NK-92 treated with Interleukin-12 subunit alpha and Interleukin-12 subunit beta, amount 100 ng/mL, for 24 hours (cell line): ENCODE results near the gene PSMD6.

Experiments used
- DNase-seq: peaks from one replicate; lab custom pipeline; 2025; lab: John Stamatoyannopoulos, UW

The PSMD6 gene

DNA sequence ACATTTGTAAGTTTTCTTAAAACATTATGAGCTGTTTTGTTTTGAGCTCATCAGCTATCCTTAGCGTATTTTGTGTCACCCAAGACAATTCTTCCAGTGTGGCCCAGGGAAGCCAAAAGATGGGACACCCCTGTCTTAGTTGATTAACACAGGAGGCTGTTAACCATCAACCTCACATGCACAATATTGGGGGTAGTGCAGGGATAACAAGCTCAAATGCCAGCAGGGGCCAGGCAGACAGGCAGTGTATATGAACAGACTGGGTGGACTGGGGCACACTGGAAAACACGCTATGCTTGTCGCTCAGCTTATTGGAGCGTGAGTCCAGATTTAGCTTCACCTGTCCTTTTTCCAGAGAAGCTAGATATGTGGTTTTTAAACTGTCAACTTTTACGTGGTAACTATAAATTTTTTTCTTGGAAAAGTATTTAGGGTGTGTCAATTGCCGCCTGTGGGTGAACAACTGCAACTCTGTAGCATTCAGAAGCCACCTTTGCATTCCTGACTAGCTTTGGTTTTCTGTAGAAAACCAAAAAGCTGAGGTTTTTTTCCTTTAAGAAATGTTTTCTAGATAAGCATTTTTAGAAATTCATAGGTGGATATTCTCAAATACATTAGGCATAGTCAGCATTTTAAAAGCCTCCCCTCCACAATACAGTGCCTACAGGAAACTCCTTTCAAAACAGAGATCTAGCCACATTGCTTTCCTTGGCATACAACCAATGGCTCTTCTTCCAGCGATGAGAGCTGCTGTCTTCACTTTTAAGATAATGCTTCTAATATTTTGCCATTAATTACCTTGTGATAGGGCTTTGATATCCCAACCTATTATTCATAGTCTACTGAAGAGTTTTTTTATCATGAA is 14.6 kb downstream of the PSMD6 start:
- DNase-seq, result no peak

DNA sequence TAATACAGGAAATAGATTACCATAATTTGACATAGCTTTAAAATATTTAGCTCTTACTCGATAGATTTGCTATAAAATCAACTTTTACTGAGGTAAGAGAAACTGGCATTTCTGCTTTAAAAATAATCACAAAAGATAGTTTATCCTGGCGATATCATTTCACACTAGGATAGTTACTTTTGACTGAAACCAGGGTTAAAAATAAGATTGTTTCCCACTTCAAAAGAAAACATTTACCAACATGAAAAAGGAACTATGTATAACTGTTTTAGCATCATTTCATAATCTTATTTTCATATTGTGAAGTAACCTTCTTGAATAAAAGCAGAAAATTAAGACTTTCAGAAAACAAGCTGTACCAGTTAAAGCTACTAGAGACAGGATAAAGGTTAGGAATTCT is 15.3 kb downstream of the PSMD6 start:
- no peak for DNase-seq

DNA sequence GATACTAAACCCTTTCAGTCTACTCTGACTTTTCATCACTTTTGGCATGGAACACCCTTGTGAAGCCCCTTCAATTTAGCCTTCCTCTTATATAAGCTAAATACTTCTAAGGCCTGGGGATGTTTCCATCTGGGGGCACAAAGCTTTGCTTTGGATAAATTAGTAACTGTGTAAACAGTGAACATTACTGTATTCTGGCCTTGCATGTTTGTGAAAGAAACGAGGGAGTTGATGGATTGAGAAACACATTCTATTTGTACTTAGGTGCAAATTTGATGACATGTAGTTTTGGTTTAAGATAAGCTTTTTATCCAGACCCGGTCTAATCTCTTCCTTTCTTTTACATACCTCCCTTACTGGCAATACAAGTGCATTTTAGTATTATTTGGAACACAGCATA is 19.7 kb downstream of the PSMD6 start:
- DNase-seq, result no peak

DNA sequence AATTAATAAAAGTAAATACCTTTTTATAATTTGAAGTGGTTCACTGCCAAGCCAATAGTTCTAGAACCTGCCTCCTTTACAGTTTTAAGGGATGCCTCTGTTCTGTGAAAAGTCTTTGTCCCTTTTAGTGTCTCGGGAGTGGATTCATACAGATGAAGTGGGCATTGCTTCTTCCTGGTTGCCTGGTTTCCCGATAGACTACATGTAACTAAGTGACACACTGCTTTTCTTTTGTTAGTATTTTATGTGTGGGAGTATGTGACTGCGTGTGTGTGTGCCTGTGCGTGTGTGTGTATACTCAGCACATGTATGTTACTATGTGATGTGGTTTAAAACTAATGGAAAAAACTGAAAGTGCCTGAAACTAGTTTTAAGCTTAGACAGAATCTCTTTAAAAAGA is 21.1 kb downstream of the PSMD6 start:
- DNase-seq, result no peak

DNA sequence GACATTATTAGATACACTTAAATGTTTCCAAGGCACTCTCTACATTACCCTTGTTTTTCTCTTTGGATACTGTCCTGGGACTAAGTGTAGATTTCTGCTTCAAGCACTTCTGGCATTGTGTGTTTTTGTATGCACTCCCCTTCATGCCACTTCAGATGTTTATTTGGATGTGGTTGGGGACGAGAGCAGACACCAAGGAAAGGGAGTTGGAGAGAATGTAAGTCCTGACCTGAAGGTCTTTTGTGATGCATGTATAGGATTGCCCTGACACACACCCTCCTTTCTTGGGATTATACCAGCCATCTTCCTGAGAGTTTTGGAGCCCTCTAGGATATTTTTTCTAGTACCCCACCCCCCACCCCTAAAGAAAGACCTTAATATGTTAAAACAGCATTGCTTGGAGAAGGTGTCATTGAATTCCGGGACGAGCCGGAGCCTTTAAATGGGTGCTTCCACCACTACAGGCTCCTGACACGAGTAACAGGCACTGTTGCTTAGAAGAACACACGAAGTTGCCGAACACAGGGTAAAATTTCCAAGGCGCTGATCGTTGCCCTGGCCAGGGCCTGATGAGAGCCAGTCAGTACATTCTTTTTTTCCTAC is 22.7 kb downstream of the PSMD6 start:
- no peak for DNase-seq

DNA sequence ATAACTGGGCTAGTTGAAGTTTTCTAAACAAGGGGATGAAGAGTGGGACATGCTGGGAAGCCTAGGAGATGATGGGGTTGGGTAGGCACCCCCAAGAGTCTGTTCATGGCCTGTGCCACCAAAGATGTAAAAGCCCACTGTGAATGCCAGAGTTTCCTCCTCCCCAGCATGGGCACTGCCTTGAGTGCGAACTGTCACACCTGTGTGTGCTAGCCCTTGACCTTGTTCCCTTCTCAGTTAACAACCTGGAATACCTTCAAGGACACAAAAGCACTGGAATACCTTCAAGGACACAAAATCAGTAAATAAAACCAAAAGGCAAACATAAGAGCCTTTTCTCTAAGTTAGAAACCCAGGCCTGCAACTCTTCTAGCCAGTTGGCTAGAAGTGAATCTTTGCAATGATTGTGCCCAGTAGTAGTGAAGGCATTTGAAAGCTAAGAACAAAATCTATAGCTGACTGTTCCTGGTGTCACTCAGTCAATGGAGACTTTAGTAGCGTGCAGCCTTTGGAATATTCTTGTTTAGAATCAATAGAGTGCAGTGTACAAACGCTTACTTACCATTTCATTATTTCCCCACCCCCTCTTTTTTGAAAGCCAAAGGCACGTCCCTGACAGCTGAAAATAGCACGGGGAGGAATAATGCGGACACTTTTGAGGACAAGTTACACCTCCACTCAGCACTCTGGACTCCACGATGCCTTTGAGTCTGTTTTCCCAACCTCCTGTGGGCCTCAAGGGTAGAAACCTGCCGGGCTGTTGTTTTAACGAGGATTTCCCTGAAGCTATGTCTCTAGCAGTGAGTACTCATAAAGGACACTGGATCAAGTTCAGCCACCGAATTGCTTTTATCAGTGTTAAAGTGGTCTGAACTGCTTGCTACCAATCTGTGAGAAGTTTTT is 24.2 kb downstream of the PSMD6 start:
- no peak for DNase-seq

DNA sequence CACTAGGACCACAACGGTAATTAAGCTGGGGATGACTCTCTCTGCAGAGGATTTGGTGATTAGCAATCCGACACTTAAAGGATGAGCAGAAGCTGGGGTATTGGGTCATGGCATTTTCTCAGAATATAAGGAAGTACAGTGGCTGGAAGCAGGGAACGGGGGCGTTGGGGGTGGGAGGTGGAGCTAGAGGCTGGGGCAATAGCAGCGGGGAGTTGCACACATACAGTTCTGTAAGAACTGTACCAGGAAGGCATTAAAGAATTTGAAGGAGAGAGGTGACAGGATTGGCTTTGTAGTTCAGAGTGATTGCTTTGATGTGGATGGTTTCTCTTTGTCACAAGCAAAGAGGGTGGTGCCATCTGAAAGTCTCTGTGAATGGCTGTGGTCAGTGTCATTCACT is 28.2 kb downstream of the PSMD6 start:
- no peak for DNase-seq

DNA sequence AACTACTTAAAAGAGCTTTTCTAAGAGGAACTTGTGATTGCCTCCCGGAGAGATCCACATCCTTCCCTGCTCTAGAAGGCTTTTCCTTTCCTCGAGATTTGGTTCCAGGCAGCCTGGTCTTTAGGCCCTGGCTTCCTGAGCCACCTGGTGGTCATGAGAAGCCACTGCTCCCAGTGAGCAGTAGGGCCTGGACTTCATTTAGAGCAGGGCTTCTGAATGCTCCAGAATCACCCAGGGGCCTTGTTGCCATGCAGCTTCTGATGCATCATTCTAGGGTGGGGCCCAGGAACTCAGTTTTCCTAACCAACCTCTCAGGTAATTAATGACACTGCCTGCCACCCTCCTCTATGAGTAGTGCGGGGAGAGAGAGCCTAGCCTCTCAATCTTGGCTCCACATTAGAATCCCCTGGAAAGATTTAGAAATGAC is 29.6 kb downstream of the PSMD6 start:
- DNase-seq, result no peak

DNA sequence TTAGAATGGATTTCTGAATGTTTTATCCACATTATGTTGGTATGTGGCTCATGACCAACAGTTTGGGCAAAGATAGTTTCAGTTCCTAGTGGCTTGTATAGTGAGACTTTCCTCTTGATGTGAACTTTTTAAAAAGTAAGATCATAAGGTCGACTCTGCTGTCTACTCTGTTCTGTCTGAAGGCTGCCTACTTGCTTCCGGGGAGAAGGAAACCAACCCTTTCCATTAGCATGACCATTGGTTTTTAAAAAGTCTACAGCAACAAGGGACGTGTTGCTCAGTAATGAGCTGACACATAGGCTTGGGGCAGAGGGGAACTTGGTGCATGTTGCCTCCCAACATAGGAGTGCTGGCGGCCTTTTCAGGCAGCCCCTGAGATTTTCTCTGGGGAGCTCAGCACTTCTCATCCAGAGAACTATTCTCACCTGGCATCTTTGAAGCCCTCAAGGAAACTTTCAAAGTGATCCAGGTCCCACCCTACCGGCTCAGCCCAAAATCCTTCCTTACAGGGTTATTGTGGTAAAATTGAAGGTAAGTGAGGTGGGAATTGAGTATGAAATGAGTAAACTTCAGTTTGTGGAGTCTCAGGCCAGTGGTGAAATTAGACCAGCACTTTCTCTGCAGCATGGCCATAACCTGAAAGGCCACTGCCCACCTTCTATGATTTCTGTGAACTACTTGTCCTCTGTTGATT is 30.6 kb downstream of the PSMD6 start:
- DNase-seq, result no peak

DNA sequence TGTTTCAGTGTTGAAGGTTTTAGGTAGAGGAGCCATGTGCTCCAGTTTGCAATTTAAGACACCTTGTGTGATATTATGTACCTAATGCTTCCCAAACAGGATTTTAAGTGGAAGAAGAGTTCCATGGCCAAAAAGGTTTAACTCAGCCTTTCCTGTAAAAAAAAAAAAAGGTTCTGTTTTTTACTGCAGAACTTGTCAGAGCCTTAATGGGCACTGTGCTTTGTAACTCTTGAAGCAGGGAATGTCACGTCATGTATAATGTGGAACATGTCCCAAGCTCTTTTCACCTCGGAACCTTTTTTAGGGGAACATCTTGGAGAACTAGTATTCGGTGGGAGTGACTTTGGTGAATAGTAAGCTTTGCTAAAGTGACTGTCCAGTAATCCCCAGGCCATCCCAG is 31.6 kb downstream of the PSMD6 start:
- DNase-seq, result no peak

DNA sequence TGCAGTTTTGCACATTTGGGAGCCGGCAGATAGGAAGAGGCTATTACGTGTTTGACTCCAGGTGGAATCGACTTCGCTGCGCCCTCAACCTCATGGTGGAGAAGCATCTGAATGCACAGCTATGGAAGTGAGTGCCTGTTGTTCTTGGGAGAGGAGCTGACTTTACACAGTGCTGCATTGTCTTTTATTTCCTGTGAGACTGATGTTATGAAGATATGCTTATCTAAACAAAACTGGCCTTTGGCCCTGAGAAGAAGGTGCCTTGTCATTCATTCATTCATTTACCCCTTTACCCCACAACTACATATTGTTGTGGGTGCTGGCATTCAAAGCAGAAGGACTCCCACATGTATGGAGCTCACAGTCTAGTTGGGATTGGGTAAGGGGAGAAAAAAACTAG is 32.6 kb downstream of the PSMD6 start:
- no peak for DNase-seq

DNA sequence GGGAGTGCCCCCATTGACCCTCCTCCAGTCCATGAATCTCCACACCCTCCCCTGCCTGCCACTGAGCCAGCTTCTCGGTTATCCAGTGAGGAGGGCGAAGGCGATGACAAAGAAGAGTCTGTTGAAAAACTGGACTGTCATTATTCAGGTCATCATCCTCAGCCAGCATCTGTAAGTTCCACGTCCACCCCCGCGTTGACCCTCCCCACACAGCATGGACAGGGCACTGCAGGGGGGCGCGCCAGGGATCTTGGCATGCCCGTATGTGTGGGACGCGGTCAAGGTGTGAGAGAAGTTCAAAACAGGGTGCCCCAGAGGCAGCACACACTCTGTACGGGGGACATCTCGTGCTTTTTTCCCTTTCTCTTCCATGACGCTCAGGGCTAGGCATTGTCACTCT is 33.1 kb downstream of the PSMD6 start:
- DNase-seq, result no peak

DNA sequence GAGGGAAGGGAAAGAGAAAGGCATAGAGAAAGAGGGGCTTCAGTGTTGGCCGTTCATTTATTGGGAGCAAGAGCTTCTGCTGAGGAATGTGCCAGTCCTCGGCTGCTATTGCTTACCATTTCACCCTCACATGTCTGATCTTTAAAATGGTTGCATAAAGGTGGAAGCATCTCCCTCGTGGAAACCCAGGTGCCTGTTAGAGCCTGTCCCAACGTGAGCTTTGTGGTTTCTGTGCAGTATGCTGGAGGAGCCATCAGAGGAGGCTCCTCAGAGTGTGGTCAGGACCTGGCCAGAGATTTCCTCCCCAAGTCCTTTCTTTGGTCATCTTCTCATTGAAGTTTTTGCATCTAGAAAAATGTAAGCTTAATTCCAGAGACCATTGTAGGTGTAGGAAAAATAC is 34.4 kb downstream of the PSMD6 start:
- DNase-seq, result no peak

DNA sequence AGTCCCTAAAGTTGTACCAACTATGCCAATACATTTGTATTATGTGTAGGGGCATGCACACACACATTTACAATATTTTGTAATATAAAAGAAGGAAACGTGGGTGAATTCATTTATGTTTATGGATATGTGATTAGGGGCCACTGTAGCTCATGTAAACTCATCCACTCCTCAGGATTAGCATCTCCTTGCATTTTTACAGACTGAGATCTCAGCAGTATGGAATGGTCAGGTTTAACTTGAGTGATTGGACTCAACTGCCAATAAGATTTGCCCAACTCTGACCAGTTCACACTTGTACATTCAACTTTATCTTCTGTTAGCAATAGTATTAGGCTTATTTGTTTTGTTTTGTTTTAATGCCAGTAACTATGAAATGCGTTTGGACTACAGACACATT is 36.5 kb downstream of the PSMD6 start:
- no peak for DNase-seq

DNA sequence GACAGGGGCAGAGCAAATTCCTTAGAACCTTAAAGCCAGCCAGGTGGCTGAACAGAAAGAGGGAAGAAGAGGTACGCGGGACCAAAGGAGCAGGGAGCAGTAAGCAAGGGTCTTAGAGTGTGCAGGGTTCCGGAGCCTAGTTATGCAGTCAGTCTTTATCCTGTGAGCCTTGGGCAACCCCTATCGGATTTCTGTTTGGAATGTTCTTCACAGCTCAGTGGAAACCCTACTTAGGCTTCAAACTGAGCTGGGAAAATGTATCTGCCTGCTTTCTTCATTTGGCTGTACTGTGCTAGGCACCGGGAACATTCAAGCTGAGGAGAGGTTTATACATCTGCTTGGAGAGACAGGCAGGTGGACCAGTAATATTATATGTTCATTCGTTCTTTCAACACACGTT is 37.1 kb downstream of the PSMD6 start:
- DNase-seq, result no peak

DNA sequence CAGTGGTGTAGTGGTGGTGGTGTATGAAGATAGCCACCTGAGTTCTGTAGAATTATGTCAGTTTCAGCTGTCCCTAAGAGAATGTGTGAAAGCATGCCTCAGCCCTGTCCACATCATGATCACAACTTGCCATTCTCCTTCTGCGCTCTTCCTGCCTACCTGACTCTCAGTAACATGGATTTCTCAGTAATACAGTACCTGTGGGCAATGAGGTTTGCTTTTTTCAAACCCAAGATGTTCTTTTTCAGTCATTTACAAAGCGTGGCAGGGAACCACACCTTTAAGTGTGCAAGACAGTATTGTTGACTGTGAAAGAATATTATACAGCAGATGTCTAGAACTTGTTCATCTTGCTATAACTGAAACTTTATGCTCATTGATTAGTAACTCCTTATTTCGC is 38.9 kb downstream of the PSMD6 start:
- DNase-seq, result no peak

DNA sequence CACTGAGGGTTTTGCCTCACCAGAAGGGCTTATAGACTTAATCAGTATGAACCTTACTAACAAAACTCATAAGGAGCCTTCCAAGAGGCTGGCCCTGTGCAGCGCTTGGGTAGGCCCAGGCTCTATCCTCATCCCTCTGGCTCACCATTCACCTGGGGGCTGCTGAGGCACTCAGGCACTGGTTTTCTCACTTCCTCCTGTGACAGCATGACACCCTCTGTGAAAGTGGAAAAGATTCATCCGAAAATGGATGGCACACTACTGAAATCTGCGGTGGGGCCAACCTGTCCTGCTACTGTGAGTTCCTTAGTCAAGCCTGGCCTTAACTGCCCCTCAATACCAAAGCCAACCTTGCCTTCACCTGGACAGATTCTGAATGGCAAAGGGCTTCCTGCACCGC is 41.3 kb downstream of the PSMD6 start:
- DNase-seq, result no peak

DNA sequence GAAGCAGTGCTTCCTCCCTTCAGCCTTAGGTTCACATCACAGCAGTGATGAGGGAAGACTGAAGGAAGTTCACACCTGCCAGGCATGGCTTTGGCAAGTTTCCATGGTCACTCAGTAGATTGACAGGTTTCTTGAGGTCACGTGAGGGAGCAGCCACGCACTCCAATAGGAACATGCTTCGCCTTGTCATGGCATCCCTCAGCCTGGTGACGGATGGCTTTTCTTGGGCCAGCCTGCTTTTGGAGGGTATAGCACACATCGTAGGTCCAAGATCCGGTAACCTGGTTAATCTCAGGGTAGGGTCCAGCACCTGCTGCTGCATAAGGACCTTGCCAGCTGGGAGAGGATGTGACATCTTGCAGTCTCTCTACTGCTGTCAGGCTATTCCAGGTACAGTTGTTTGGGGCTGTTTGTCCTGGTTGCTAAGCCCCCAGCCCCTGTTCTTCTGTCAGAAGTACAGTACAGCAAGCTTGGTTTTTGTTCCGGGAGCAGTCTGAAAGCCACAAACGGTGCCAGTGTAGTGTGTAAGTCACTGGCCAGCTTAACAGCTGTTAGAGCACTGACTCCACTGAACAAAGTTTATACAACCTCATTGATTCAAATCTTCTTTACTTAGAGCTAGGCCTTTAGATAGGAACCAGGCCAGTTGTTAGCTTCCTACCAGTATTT is 42.3 kb downstream of the PSMD6 start:
- DNase-seq, result no peak

DNA sequence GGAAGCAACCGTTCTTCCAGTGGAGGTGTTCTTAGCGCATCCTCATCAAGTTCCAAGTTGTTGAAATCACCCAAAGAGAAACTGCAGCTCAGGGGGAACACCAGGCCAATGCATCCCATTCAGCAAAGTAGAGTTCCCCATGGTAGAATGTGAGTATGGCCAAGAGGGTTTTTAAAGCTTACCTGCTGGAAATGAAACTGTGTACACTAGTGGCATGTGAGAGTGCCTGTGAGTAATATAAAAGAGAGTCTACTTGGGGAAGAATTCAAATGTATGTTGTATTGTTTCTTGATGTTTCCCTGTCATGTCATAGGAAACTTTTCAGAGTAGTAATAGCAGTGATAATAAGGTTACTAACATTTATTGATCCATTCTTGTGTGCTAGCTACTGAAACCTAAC is 43.3 kb downstream of the PSMD6 start:
- no peak for DNase-seq

DNA sequence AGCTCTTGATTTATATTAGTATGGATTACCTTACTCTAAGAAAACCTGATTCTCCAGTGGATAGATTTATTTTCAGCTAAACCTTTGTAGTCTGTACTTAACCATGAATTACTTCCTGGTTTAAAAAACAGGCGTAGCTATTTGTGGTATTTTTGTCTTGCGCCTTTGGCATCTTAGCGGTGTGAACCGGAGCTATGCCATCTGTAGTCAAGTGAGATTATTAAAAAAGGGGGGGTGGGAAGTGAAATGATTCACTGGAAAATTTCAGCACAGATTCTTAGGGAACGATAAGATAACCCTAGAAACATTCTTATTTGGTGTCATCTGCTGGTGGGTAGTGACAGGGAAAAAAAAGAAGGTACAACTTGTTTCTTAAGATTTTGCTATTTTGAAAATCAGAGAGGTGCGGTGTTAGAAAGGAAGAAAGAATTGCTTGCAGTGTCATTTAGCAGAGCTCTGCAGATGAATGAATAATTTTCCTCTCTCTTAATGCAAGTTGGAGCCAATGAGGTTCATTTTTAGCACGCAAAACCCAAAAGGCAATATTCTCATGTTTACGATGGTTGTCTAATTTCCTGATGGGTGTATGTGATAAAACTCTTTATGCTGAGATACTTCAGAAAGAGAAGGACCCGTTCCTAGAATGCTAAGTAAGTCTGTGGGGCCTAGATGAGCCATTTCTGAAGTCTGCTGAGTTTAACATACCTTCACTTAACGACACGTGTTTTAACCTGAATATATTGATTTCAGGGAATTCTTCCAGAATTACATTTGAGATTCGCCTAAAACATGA is 44.0 kb downstream of the PSMD6 start:
- no peak for DNase-seq

DNA sequence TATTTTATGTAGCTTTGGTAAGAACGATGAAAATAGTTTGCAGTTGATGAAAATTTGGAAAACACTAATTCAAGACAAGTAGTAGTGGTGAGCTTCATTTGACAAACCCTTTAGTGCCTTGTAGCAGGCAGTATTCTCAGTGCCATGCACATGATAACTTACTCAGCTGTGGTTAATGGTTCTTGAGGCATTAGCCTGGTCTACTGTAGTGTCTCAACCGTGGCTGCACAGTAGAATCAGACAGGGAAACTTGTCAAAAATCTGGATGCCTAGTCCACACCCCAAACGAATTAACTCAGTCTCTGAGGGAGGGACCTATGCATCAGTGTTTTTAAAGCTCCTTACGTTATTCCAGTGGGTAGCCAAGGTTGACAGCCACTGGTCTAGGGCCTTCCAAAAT is 45.4 kb downstream of the PSMD6 start:
- DNase-seq, result no peak
